K562 (cell line): ENCODE measurements around the gene SLC8A1. TPM values are rescaled to one million over a fixed set of nuclear protein-coding genes. Genes with fewer than 3 reads are reported as not detected.

Source experiments
- ATAC-seq: fragments of 200-7000 bp; cut with Tn5 transposase; 3 replicates; pipeline ENCODE4 v1.9.1; 2020; ENCODE audit warnings: moderate library complexity
- BruUV-seq: library from RNA; stranded (reverse); fragments of 400-500 nt; replicated peaks from 2 replicates; lab custom pipeline; 2021; lab: Mats Ljungman, UMichigan
- CTCF ChIA-PET: fragments of 300-600 bp; formaldehyde crosslinking; extraction: SDS; loops from one replicate; lab custom pipeline; 2021; ENCODE audit warnings: low intra/inter-chr PET ratio; lab: Yijun Ruan, JAX
- POLR2A ChIA-PET: fragments of 300-600, 350-650 bp; sonication (Branson Sonifier 250); formaldehyde crosslinking; extraction: SDS; loops from one replicate; lab custom pipeline; 2021; ENCODE audit warnings: antibody characterized with exemption, inconsistent platforms; lab: Yijun Ruan, JAX
- DNase-seq, 4 experiments: peaks; one replicate each; pipeline versions ENCODE4 v3.0.0 to v3.0.0-alpha.2; 2011 to 2018; ENCODE audit warnings: low spot score in 3 of 4, mixed read lengths in 3 of 4; ENCODE audit errors: extremely low read depth in 1 of 4
- FAIRE-seq: peaks from 2 replicates; lab custom pipeline; 2011; peaks lifted over from hg19 to GRCh38; lab: Jason Lieb, UNC
- H2AFZ ChIP-seq: 2 replicates; pipeline ENCODE4 v1.6.0; 2011; ENCODE audit warnings: low read depth, low read length, control low read depth, inconsistent platforms
- H3K27ac ChIP-seq: fragments of 200-600 bp; 3 replicates; pipeline ENCODE4 v1.8.0; 2011; ENCODE audit warnings: low read depth, mild to moderate bottlenecking, control low read depth, inconsistent platforms, low read length, moderate library complexity, mixed read lengths; ENCODE audit errors: extremely low read depth
- H3K27me3 ChIP-seq, 2 experiments: fragments of 300-600 bp in 1 of 2; 2 replicates in 1 of 2; 3 replicates in 1 of 2; pipeline versions ENCODE4 v1.6.0 to v1.8.0; 2011; ENCODE audit warnings: inconsistent platforms in 2 of 2, low read length in 2 of 2, mild to moderate bottlenecking in 1 of 2, mixed read lengths in 1 of 2, moderate library complexity in 1 of 2; ENCODE audit not compliant: control insufficient read depth in 2 of 2, insufficient read depth in 2 of 2
- H3K36me3 ChIP-seq: fragments of 300-600 bp; 3 replicates; pipeline ENCODE4 v1.8.0; 2011; ENCODE audit warnings: mild to moderate bottlenecking, low read length, inconsistent platforms; ENCODE audit not compliant: control insufficient read depth, insufficient read depth
- H3K4me1 ChIP-seq, 2 experiments: fragments of 200-600 bp in 1 of 2; replicated peaks in 1 of 2; 2 replicates in 1 of 2; 3 replicates in 1 of 2; pipeline versions ENCODE4 v1.5.1 to v1.8.0; 2011; ENCODE audit warnings: inconsistent platforms in 2 of 2, low read length in 2 of 2, mild to moderate bottlenecking in 1 of 2, mixed read lengths in 1 of 2, moderate library complexity in 1 of 2; ENCODE audit not compliant: control insufficient read depth in 2 of 2, insufficient read depth in 2 of 2
- H3K4me2 ChIP-seq: 2 replicates; pipeline ENCODE4 v1.6.1; 2011; ENCODE audit warnings: low read length, control low read depth, inconsistent platforms, mixed read lengths; ENCODE audit not compliant: insufficient read depth
- H3K4me3 ChIP-seq: fragments of 200-600 bp; sonication (generic), shearing (Covaris generic); 2 replicates; pipeline ENCODE4 v1.5.1; 2016; ENCODE audit warnings: control low read depth, inconsistent platforms
- H3K79me2 ChIP-seq: fragments of 200-600 bp; 3 replicates; pipeline ENCODE4 v1.8.0; 2011; ENCODE audit warnings: low read length, inconsistent platforms; ENCODE audit not compliant: control insufficient read depth, insufficient read depth
- H3K9ac ChIP-seq, 2 experiments: 2 replicates each; pipeline versions ENCODE4 v1.6.0 to v1.6.1; 2011; ENCODE audit warnings: low read depth in 2 of 2, low read length in 2 of 2, control low read depth in 1 of 2, inconsistent platforms in 1 of 2, mild to moderate bottlenecking in 1 of 2, mixed read lengths in 1 of 2; ENCODE audit not compliant: insufficient read depth in 1 of 2
- H3K9me1 ChIP-seq: one replicate; pipeline ENCODE4 v1.6.0; 2011; ENCODE audit warnings: inconsistent platforms, mild to moderate bottlenecking, low read length, moderate library complexity; ENCODE audit not compliant: control insufficient read depth, insufficient read depth
- H3K9me3 ChIP-seq: replicated peaks from 2 replicates; pipeline ENCODE4 v1.5.1; 2011; ENCODE audit warnings: low read depth, low read length, inconsistent platforms; ENCODE audit not compliant: control insufficient read depth, insufficient read depth
- H4K20me1 ChIP-seq: replicated peaks from 2 replicates; pipeline ENCODE4 v1.6.1; 2011; ENCODE audit warnings: low read length, inconsistent platforms, mixed read lengths; ENCODE audit not compliant: control insufficient read depth, insufficient read depth
- ERF ChIP-seq: fragments of 450-650 bp; formaldehyde crosslinking; IDR thresholded peaks from 2 replicates; pipeline ENCODE4 v1.4.0; 2020; ENCODE audit warnings: mild to moderate bottlenecking, mixed read lengths
- FOSL1 ChIP-seq: fragments of 200-800 bp; sonication (Bioruptor generic); conservative IDR thresholded peaks from 2 replicates; pipeline ENCODE4 v1.6.1; 2016; ENCODE audit warnings: missing genetic modification characterization, missing compliant biosample characterization
- ILF3 ChIP-seq: fragments of 450-650 bp; IDR thresholded peaks from 2 replicates; pipeline ENCODE4 v1.6.1; 2018; ENCODE audit warnings: antibody characterized with exemption, mild to moderate bottlenecking, moderate library complexity, borderline replicate concordance
- MAFF ChIP-seq: IDR thresholded peaks from 2 replicates; pipeline ENCODE4 v1.6.1; 2012; ENCODE audit warnings: low read length, improper control_type of control experiment
- MTA3 ChIP-seq: fragments of 450-650 bp; formaldehyde crosslinking; IDR thresholded peaks from 2 replicates; pipeline ENCODE4 v1.6.1; 2017; ENCODE audit warnings: mild to moderate bottlenecking, borderline replicate concordance
- MYNN ChIP-seq, 2 experiments: sonication (generic); formaldehyde crosslinking in 1 of 2; IDR thresholded peaks; 2 replicates each; pipeline versions ENCODE4 v1.5.0 to v1.6.1; 2016 to 2020; ENCODE audit warnings: antibody characterized with exemption in 1 of 2, missing genetic modification reagents in 1 of 2
- NFXL1 ChIP-seq: fragments of 450-650 bp; formaldehyde crosslinking; IDR thresholded peaks from 2 replicates; pipeline ENCODE4 v1.4.0; 2021; ENCODE audit warnings: mild to moderate bottlenecking
- NRF1 ChIP-seq, 2 experiments: fragments of 450-650 bp; IDR thresholded peaks in 1 of 2; conservative IDR thresholded peaks in 1 of 2; 2 replicates each; pipeline ENCODE4 v1.6.1; 2014; ENCODE audit warnings: mild to moderate bottlenecking in 2 of 2
- PTTG1 ChIP-seq: fragments of 450-650 bp; IDR thresholded peaks from 2 replicates; pipeline ENCODE4 v1.6.1; 2016; ENCODE audit warnings: low read depth, mild to moderate bottlenecking, missing genetic modification characterization, missing compliant biosample characterization
- TEAD2 ChIP-seq: fragments of 450-650 bp; IDR thresholded peaks from 2 replicates; pipeline ENCODE4 v1.6.1; 2016; ENCODE audit warnings: missing genetic modification characterization, control low read depth, missing compliant biosample characterization
- ZKSCAN8 ChIP-seq: fragments of 200-800 bp; sonication (Bioruptor generic); IDR thresholded peaks from 2 replicates; pipeline ENCODE4 v1.6.1; 2016; ENCODE audit warnings: missing genetic modification characterization, missing compliant biosample characterization
- ZNF778 ChIP-seq: fragments of 450-650 bp; formaldehyde crosslinking; IDR thresholded peaks from 2 replicates; pipeline ENCODE4 v1.4.0; 2020; ENCODE audit warnings: mild to moderate bottlenecking, moderate library complexity
- WGBS: fragments of 100-300 bp; shearing (Covaris generic); methylation state at CpG from one replicate; pipeline ENCODE4 v1.1.6; 2016; ENCODE audit warnings: low coverage, mixed read lengths; ENCODE audit not compliant: insufficient coverage; ENCODE audit errors: missing lambda C conversion rate; 5-methylcytosine and 5-hydroxymethylcytosine counted together
- in situ Hi-C: fragments of 300-500 bp; cut with MboI; formaldehyde crosslinking; loops from 4 replicates; pipeline ENCODE4 v1.15.0; 2018; ENCODE audit warnings: inconsistent platforms, mixed read lengths
- intact Hi-C: fragments of 100-400 bp; cut with micrococcal nuclease; formaldehyde crosslinking; loops from 2 replicates; pipeline ENCODE4 v1.14.2; 2022
- polyA plus RNA-seq, 8 experiments: library from polyadenylated mRNA; depleted of rRNA in 4 of 8; stranded (reverse) in 5 of 8; unstranded in 3 of 8; fragments of >200 nt; fragmentation: Nextera tagmentation in 2 of 8; fragmentation: Illumina TruSeq in 1 of 8; extraction: Ambion mirVana in 2 of 8; extraction: Trizol in 1 of 8; gene quantifications; 2 replicates each; pipeline versions ENCODE4 v1.2.1 to v1.2.3, GENCODE V29; 2011 to 2014; ENCODE audit warnings: inconsistent platforms in 1 of 8, missing spikeins in 1 of 8
- total RNA-seq, 7 experiments: library from RNA; depleted of rRNA in 6 of 7; stranded (reverse); fragments of >200 nt in 6 of 7; fragmentation: Illumina TruSeq in 2 of 7; extraction: Trizol in 2 of 7; gene quantifications; 2 replicates each; pipeline versions ENCODE4 v1.2.1 to v1.2.3, GENCODE V29; 2011 to 2021; ENCODE audit warnings: low replicate concordance in 1 of 7
- TF ChIP-seq, protein P1 (sequence below): sonication (generic); formaldehyde crosslinking; IDR thresholded peaks from 2 replicates; pipeline ENCODE4 v1.8.1; 2023; ENCODE audit warnings: mild to moderate bottlenecking, missing genetic modification reagents
- TF ChIP-seq, protein P2 (sequence below): fragments of 450-650 bp; formaldehyde crosslinking; IDR thresholded peaks from 2 replicates; pipeline ENCODE4 v1.4.0; 2022; ENCODE audit warnings: mild to moderate bottlenecking, moderate library complexity
- TF ChIP-seq, protein P3 (sequence below): fragments of 450-650 bp; conservative IDR thresholded peaks from 2 replicates; pipeline ENCODE4 v1.6.1; 2016; ENCODE audit warnings: missing genetic modification characterization, low read depth, mild to moderate bottlenecking, control low read depth, missing compliant biosample characterization

The SLC8A1 gene
- total and polyA plus RNA-seq, 9 of the 15 experiments (the other 6 are each of a cell fraction or from before 2014, with no cell fraction given), result not detected

DNA sequence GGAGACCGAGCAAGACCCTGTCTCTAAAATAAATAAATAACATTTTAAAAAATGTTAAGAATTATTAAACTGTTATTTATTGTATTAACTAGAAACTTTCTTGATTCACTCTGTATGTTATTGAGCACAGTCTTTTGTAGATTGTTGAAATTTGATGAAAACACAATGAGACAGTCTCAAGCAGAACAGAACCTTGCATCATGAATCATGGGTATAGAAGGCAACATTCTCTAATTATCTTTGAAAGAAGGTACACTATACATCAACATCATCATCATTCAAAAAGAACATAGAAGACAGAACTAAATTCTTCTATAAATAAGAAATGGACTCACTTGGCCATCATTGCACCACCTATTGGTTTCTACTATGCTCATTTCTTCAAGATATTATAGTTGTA, 67.7 kb downstream of the SLC8A1 start:
- intact Hi-C loops (no loop called here), in situ Hi-C loops (no loop called here)
- FAIRE-seq (no peak), DNase-seq (no peak), ATAC-seq (no peak)
- TF ChIP-seq, protein P1, sequence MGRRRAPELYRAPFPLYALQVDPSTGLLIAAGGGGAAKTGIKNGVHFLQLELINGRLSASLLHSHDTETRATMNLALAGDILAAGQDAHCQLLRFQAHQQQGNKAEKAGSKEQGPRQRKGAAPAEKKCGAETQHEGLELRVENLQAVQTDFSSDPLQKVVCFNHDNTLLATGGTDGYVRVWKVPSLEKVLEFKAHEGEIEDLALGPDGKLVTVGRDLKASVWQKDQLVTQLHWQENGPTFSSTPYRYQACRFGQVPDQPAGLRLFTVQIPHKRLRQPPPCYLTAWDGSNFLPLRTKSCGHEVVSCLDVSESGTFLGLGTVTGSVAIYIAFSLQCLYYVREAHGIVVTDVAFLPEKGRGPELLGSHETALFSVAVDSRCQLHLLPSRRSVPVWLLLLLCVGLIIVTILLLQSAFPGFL (CRISPR knock-in tag), result no peak
- no peak for TF ChIP-seq ZNF778 (CRISPR knock-in tag)
- TF ChIP-seq ZKSCAN8 (CRISPR knock-in tag), result no peak
- TF ChIP-seq, protein P2, sequence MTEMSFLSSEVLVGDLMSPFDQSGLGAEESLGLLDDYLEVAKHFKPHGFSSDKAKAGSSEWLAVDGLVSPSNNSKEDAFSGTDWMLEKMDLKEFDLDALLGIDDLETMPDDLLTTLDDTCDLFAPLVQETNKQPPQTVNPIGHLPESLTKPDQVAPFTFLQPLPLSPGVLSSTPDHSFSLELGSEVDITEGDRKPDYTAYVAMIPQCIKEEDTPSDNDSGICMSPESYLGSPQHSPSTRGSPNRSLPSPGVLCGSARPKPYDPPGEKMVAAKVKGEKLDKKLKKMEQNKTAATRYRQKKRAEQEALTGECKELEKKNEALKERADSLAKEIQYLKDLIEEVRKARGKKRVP, result no peak
- TF ChIP-seq MAFF, result no peak
- no peak for TF ChIP-seq TEAD2
- TF ChIP-seq, protein P3, sequence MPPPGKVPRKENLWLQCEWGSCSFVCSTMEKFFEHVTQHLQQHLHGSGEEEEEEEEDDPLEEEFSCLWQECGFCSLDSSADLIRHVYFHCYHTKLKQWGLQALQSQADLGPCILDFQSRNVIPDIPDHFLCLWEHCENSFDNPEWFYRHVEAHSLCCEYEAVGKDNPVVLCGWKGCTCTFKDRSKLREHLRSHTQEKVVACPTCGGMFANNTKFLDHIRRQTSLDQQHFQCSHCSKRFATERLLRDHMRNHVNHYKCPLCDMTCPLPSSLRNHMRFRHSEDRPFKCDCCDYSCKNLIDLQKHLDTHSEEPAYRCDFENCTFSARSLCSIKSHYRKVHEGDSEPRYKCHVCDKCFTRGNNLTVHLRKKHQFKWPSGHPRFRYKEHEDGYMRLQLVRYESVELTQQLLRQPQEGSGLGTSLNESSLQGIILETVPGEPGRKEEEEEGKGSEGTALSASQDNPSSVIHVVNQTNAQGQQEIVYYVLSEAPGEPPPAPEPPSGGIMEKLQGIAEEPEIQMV (tag), result no peak
- TF ChIP-seq NRF1 (conservative IDR thresholded peaks at IDR 0.05 in 1 of 2, IDR thresholded peaks at IDR 0.05 in 1 of 2), result no peak
- no peak for TF ChIP-seq MYNN (IDR thresholded peaks at IDR 0.05)
- TF ChIP-seq MYNN (CRISPR knock-in tag; IDR thresholded peaks at IDR 0.05), result no peak
- TF ChIP-seq PTTG1 (tag), result no peak
- TF ChIP-seq ERF (CRISPR knock-in tag), result no peak
- TF ChIP-seq NFXL1, result no peak
- no peak for TF ChIP-seq MTA3
- TF ChIP-seq FOSL1, result no peak
- no peak for TF ChIP-seq ILF3
- H3K27ac ChIP-seq, result no peak overlapping the region
- no peaks in the 10 kb centered on the region for H3K9me1 ChIP-seq
- no peak overlapping the region for H3K4me2 ChIP-seq
- no peak overlapping the region for H3K4me3 ChIP-seq
- H3K36me3 ChIP-seq, result no peaks in the 10 kb centered on the region
- WGBS, result 0% methylated on average over 1 of the region's 1 CpG
- H3K4me1 ChIP-seq, result no peaks in the 10 kb centered on the region
- no peaks in the 10 kb centered on the region; the same call in 1 of the 2 replicates for H3K9me3 ChIP-seq
- no peaks in the 10 kb centered on the region for H4K20me1 ChIP-seq
- no TSS peak for BruUV-seq
- ChIA-PET CTCF (no interaction called here), POLR2A (no interaction called here)
- H3K79me2 ChIP-seq, result no peaks in the 10 kb centered on the region
- H2AFZ ChIP-seq, result no peak overlapping the region
- no peak overlapping the region for H3K9ac ChIP-seq
- H3K27me3 ChIP-seq, result no peaks in the 10 kb centered on the region
